Subcutaneous abdominal adipose tissue (tissue), 5 donors: ENCODE data around the gene CHTOP.
A peak's percentile ranks its signal among the peaks of the same experiment; 100 is the strongest.

Experiments used
- H3K27ac ChIP-seq: one replicate; pipeline ENCODE4 v1.7.0; 2013; ENCODE audit warnings: low read depth, mild to moderate bottlenecking, inconsistent platforms, low read length, moderate library complexity
- H3K27me3 ChIP-seq, 5 donors: one replicate each; pipeline ENCODE4 v1.7.0; 2013; ENCODE audit warnings: low read length in 5 of 5, inconsistent platforms in 1 of 5; ENCODE audit not compliant: control insufficient read depth in 5 of 5, insufficient read depth in 4 of 5
- H3K36me3 ChIP-seq, 5 donors: one replicate each; pipeline ENCODE4 v1.7.0; 2013; ENCODE audit warnings: low read length in 5 of 5; ENCODE audit not compliant: control insufficient read depth in 5 of 5, insufficient read depth in 5 of 5
- H3K4me1 ChIP-seq, 5 donors: one replicate each; pipeline ENCODE4 v1.7.0; 2013; ENCODE audit warnings: low read length in 5 of 5, mild to moderate bottlenecking in 3 of 5, moderate library complexity in 1 of 5; ENCODE audit not compliant: control insufficient read depth in 5 of 5, insufficient read depth in 5 of 5
- H3K4me3 ChIP-seq, 5 donors: one replicate each; pipeline ENCODE4 v1.7.0; 2013; ENCODE audit warnings: low read length in 5 of 5, low read depth in 1 of 5
- H3K9ac ChIP-seq, 5 donors: one replicate each; pipeline ENCODE4 v1.7.0; 2013; ENCODE audit warnings: low read length in 5 of 5, mild to moderate bottlenecking in 4 of 5, moderate library complexity in 3 of 5
- H3K9me3 ChIP-seq, 5 donors: one replicate each; pipeline ENCODE4 v1.7.0; 2013; ENCODE audit warnings: low read length in 5 of 5; ENCODE audit not compliant: control insufficient read depth in 5 of 5
- donor health status: healthy.
- donor health status: healthy.
- donor health status: healthy.
- donor health status: healthy.
- donor health status: healthy.

CHTOP gene

GRCh38 chr1:153678519-153679336, 44.9 kb downstream of the CHTOP start, which contains the start of gene NPR1:
TSS of gene NPR1 (plus strand) at chr1:153678688. CDS start at chr1:153679109, 421 bp downstream.
- Histone ChIP-seq H3K4me3 (peak within 1 kb of the TSS; percentile 80 to 89 (median 82)), H3K27me3 (no peaks in the 10 kb centered on the region), H3K9ac (peak within 1 kb of the TSS; percentile 68 to 87 (median 79)), H3K36me3 (peaks cover 0 to 27% (median 26%) of the 10 kb centered on the region in 5 donors), H3K27ac (peak within 1 kb of the TSS; percentile 81), H3K4me1 (peaks cover 6 to 45% (median 35%) of the 10 kb centered on the region in 5 donors), H3K9me3 (no peaks in the 10 kb centered on the region)

GRCh38 chr1:153679337-153680119, 45.7 kb downstream of the CHTOP start:
- H3K4me1 ChIP-seq = peaks cover 6 to 50% (median 39%) of the 10 kb centered on the region in 5 donors
- peak overlapping the region; percentile 66 to 89 (median 82) for H3K4me3 ChIP-seq
- H3K36me3 ChIP-seq = peaks cover 0 to 31% (median 30%) of the 10 kb centered on the region in 5 donors
- peak overlapping the region; percentile 81 for H3K27ac ChIP-seq
- no peaks in the 10 kb centered on the region for H3K9me3 ChIP-seq
- peak overlapping the region; percentile 2 to 87 (median 68) for H3K9ac ChIP-seq
- H3K27me3 ChIP-seq = no peaks in the 10 kb centered on the region

GRCh38 chr1:153680120-153680403, 46.2 kb downstream of the CHTOP start:
- Histone ChIP-seq H3K4me3 (peak overlapping the region; percentile 66 to 89 (median 82)), H3K27ac (peak overlapping the region; percentile 81), H3K9me3 (no peaks in the 10 kb centered on the region), H3K36me3 (peaks cover 0 to 36% (median 35%) of the 10 kb centered on the region in 5 donors), H3K9ac (peak overlapping the region; percentile 2 to 87 (median 68)), H3K27me3 (no peaks in the 10 kb centered on the region), H3K4me1 (peaks cover 6 to 50% (median 39%) of the 10 kb centered on the region in 5 donors)

- H3K27me3 ChIP-seq = no peaks in the 10 kb centered on the region
- no peak overlapping the region for H3K4me3 ChIP-seq
- no peaks in the 10 kb centered on the region for H3K9me3 ChIP-seq
- H3K4me1 ChIP-seq = peaks cover 5 to 56% (median 39%) of the 10 kb centered on the region in 5 donors
- no peak overlapping the region for H3K9ac ChIP-seq
- peak overlapping the region; percentile 69 for H3K27ac ChIP-seq
- H3K36me3 ChIP-seq = peaks cover 0 to 62% (median 61%) of the 10 kb centered on the region in 5 donors
Measured at GRCh38 chr1:153682730-153683129, 48.9 kb downstream of the CHTOP start.

- no peaks in the 10 kb centered on the region for H3K27me3 ChIP-seq
- H3K4me1 ChIP-seq = peaks cover 0 to 52% (median 32%) of the 10 kb centered on the region in 5 donors
- peaks cover 0 to 74% (median 72%) of the 10 kb centered on the region in 5 donors for H3K36me3 ChIP-seq
- peak overlapping the region in 1 of 5 donors; percentile 48 for H3K9ac ChIP-seq
- H3K27ac ChIP-seq = peak overlapping the region; percentile 69
- H3K4me3 ChIP-seq = no peak overlapping the region
- no peaks in the 10 kb centered on the region for H3K9me3 ChIP-seq
Measured at GRCh38 chr1:153683854-153684253, 50.0 kb downstream of the CHTOP start.

- Histone ChIP-seq H3K4me1 (peaks cover 0 to 42% (median 25%) of the 10 kb centered on the region in 5 donors), H3K4me3 (no peak overlapping the region), H3K9me3 (no peaks in the 10 kb centered on the region), H3K27ac (no peak overlapping the region), H3K27me3 (no peaks in the 10 kb centered on the region), H3K9ac (no peak overlapping the region), H3K36me3 (peaks cover 0 to 84% (median 82%) of the 10 kb centered on the region in 5 donors)
Measured at GRCh38 chr1:153684892-153685291, 51.0 kb downstream of the CHTOP start.

GRCh38 chr1:153685544-153686340, 51.9 kb downstream of the CHTOP start:
- Histone ChIP-seq H3K9ac (no peak overlapping the region), H3K4me3 (no peak overlapping the region), H3K4me1 (peaks cover 0 to 33% (median 18%) of the 10 kb centered on the region in 5 donors), H3K27me3 (no peaks in the 10 kb centered on the region), H3K9me3 (no peaks in the 10 kb centered on the region), H3K36me3 (peaks cover 0 to 89% (median 87%) of the 10 kb centered on the region in 5 donors), H3K27ac (peak overlapping the region; percentile 46)

GRCh38 chr1:153687346-153688125, 53.7 kb downstream of the CHTOP start:
- H3K9me3 ChIP-seq = no peaks in the 10 kb centered on the region
- peaks cover 0 to 89% (median 79%) of the 10 kb centered on the region in 5 donors for H3K36me3 ChIP-seq
- peak overlapping the region; percentile 83 for H3K27ac ChIP-seq
- peak overlapping the region in 1 of 5 donors; percentile 35 for H3K9ac ChIP-seq
- H3K4me3 ChIP-seq = no peak overlapping the region
- no peaks in the 10 kb centered on the region for H3K27me3 ChIP-seq
- H3K4me1 ChIP-seq = peaks cover 0 to 27% (median 11%) of the 10 kb centered on the region in 5 donors

GRCh38 chr1:153688276-153688675, 54.4 kb downstream of the CHTOP start:
- H3K9ac ChIP-seq = no peak overlapping the region
- H3K27ac ChIP-seq = peak overlapping the region; percentile 83
- H3K4me3 ChIP-seq = no peak overlapping the region
- no peaks in the 10 kb centered on the region for H3K27me3 ChIP-seq
- no peaks in the 10 kb centered on the region for H3K9me3 ChIP-seq
- peaks cover 0 to 88% (median 78%) of the 10 kb centered on the region in 5 donors for H3K36me3 ChIP-seq
- H3K4me1 ChIP-seq = peaks cover 0 to 27% (median 11%) of the 10 kb centered on the region in 5 donors
